HG03103 (cell line): ENCODE data around the gene TEK.

ENCODE experiments used
- ATAC-seq: cut with Tn5 transposase; IDR thresholded peaks from one replicate; pipeline ENCODE4 v1.9.1; 2021; ENCODE audit warnings: low read depth; ENCODE audit not compliant: unreplicated experiment

TEK gene

DNA sequence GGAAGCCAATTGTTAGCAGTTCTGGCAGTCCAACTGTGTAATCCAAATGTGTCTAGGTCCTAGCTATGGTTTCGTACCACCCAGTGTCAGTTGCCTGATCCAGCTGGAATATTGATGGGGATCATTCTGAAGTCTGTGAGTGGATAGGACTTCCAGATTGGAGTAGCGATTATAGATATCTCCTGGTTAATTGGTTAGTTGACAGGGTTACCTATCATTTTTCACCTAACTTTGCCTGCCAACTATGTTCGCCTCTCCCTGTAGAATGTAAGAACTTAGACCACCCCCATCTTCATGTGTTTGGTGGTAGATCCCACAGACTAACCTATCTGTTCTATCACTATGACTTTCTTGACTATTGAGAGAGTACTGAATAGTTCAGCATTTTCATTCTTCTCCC, 59.9 kb downstream of the TEK start:
- ATAC-seq, result no peak

DNA sequence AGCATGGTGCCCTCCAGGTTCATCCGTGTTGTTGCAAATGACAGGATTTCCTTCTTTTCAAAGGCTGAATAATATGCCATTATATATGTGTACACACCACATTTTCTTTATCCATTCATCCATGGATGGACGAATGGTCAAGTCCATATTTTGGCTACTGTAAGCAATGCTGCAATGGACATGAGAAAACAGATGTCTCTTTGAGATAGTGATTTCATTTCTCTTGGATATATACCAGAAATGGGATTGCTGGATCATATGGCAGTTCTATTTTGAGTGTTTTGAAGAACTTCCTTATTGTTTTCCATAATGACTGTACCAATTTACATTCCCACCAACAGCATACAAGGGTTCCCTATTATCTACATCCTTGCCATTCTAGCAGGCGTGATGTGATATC, 67.9 kb downstream of the TEK start:
- no peak for ATAC-seq

DNA sequence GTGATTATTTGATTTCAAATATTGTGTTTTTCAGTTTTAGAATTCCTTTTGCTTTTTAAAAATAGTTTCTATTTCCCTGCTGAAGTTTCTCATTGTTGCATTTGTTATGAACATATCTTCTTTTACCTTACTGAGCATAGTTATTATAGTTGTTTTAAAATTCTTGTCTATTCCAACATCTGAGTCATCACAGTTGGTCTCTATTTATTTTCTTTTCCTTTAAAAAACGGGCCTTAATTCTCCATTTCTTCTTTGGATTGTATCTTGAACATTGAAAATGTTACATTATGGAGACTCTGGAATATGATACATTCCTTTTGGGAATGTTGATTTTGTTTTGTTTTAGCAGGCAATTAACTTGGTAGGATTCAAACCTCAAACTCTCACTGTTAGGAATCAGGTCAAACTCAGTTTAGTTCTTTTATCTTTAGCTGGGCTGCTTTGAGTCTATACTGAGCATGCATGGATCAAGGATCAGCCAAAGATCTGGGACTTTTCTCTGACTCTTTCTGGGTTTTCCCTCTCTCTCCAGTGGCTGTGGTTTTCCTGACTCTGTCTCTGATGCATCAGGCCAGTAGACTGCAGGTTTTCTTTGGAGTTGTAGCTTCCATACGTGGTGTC, 70.3 kb downstream of the TEK start:
- no peak for ATAC-seq

DNA sequence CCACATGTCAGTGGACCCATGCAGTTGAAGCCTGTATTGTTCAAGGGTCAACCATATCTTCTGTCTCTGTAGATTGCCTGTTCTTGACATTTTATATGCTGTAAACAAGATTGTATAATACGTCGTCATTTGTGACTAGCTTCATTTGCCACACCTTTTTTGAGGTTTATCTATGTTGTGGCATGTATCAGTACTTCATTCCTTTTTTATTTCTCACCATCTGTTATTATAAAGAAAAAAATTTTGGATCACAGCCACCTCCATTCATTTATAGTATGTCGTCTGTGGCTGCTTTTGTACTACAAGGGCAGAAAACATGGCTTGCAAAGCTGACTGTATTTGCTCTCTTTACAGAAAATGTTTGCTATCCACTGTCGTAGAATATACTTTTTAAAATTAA, 72.4 kb downstream of the TEK start:
- ATAC-seq, result no peak

DNA sequence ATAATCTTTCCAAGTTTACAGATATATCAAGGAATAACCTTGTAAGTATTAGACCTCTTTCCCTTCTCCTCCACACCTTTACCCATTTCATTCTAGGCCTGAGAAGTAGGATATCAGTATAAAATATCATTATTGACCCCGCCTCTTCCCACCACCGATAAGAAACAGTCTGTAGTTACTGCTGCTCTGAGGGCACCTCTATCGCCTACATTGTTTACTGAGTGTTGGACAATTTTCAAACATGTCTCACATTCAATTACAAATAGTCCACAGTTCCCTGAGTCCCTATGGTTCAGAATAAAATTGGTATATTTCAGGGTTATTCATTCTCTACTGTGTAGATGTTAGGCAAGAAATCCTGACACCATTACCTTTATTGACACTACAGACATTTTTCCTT, 73.4 kb downstream of the TEK start:
- ATAC-seq, result no peak

DNA sequence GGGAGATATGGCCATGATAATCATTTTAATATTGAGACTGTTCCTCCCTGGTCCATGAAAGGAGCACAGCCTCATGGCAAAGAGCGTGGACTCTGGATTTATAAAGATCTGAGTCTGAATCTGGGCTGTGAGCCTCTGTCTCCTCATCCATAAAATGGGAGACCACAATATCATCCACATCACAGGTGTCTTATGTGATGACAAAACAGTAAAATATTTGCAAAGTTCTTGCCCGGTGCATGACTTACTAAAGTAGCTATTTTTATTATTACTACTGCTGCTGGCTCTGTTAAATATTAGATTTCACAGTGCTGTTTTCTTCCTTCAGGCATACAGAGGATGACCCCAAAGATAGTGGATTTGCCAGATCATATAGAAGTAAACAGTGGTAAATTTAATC, 74.1 kb downstream of the TEK start:
- ATAC-seq, result no peak

DNA sequence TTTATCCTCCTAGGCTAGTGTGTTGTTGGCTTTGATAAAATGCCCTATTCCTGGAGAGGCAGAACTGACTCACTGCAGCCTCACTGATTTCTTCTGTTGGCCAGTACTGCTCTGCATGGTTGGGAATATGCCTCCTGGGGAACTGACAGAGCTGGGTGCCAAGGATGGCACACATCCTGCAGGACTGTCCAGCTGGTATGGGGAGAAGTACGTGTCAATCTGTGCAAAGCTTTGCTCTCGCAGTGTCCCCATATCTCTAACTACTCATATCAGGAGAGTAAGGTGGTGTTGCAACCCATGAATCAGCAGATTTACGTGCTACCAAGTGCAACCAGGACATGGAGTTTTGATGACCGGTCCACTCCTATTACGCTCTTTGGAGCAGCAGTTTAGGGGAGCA, 74.7 kb downstream of the TEK start:
- ATAC-seq, result no peak

DNA sequence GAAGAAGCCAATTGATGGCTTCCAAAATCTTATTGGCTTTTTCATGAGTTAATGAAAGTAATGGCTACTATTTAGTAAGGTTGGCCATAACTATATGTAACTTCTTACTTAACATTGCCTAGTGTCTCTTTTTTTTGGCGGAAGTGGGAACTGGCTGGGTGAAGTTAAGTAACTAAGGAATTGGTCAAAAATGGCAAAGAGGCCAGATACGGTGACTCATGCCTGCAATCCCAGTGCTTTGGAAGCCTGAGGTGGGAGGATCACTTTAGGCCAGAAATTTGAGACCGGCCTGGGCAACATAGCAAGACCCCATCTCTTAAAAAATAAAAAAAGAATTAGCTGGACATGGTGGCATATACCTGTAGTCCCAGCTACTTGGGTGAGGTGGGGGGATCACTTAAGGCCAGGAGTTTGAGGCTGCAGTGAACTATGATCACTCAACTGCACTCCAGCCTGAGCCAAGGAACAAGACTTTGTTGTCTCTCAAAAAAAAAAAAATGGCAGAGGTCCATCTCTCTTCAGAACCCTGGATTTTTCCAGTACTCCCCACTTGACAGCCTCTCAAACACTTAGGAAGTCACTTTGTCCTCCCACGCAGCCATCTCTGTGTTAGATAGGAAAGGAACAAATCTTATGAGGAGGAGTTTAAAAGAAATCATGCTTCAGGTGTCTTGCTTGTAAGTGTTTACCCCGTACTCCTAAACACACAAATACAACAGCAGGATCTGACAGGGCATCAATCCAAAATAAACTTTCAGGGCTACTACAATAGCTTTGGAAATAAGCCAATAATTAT, 75.7 kb downstream of the TEK start:
- ATAC-seq, result no peak

DNA sequence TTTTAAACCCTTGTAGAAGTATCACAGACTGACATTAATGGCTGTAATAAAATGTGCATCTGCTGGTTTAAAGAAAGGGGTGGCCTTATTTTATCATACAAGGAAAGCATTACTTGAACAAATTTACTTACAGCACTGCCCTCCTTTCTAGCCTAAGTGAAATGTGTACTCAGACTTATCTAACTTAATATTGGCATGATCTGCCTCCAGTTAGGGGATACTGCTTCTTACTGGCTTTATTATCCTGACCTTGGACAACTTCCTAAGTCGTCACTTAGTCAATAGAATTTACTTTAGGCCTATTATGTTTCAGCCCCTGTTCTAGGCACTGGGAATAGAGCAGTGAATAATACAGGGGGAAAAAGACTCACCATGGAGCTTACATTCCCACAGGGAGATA, 79.4 kb downstream of the TEK start:
- ATAC-seq, result no peak

DNA sequence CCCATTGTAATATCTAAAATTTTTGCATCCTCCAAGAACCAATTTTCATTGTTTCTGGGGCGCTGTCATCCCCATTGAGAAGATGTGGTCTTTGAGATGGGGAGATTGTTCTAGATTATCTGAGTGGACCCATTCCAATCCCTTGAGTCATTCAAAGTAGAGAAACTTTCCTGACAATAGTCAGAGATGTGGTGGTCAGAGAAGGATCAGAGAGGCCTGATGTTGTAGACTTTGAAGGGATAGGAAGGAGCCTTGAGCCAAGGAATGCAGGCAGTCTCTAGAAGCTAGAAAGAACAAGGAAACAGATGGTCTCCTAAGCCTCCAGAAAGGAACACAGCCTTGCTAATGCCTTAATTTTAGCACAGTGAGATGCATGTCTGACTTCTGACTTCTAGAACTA, 80.4 kb downstream of the TEK start:
- no peak for ATAC-seq

DNA sequence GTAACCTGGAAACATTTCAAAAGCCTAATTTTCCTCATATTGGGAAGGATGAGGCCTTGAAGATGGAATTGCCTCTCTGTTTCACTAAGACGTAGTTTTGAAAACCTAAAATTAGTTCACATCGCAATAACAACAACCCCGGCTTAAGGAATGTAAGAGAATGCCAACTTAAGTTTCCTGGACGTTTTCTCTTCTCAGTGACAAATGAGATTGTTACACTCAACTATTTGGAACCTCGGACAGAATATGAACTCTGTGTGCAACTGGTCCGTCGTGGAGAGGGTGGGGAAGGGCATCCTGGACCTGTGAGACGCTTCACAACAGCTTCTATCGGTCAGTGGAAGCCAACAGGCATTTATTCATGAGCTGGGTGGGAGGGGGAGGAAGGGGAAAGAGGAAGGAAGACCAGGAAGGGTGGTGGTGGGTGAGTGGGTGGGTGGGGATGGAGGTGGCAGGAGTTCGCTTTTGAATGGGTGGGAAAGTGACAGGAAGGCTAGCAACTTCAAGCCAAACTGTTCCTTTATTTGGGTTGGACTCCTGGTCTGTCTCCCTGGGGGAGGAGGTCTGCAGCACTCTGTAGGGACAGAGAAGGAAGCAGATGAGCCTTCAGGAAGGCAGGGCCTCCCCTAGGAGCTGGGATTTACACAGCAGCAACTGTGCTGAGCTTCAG, 83.4 kb downstream of the TEK start:
- ATAC-seq, result no peak

DNA sequence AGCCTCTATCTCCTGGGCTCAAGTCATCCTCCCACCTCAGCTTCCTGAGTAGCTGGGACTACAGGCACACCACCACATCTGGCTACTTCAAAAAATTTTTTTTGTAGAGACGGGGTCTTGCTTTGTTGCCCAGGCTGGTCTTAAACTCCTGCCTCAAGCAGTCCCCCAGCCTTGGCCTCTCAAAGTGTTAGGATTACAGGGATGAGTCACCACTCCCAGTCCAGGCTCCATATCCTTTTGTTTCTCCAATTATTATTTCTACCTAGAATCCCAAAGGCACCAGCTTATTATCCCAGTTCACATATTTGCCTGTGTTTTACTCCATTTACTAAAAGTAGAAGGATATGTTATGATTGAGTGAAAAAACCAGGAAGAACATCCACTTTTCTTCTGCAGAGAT, 84.9 kb downstream of the TEK start:
- no peak for ATAC-seq

DNA sequence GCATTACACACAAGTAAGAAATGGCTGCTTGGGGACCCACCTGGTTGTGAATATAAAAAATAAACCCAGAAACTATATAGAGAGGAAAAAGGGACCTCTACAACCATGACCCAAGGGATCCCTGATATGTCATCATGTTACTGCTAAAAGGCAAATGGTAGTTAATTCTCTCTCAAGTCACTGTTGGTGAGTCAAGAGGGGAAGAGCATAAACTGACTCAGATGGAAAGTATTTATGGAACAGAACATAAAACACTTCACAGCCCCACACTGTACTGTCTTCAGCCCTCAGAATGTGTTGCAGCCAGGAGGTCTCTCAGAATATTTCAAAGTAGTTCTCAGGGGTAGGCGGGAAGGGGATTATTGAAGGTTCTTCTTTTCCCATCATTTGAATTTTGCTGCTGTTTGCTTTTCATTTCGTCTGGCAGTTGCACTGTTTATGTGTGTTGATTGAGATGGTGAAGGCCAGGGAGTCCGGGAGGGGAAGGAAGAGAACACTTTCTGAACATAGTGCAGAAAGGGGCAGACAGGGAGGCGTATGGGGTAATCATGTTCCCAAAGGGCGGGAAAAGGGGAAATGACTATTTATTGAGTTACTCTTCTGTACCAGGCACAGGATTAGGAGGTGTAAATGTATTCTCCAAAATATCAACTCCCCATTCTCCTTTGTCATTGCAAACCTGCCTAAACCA, 85.5 kb downstream of the TEK start:
- ATAC-seq, result no peak

DNA sequence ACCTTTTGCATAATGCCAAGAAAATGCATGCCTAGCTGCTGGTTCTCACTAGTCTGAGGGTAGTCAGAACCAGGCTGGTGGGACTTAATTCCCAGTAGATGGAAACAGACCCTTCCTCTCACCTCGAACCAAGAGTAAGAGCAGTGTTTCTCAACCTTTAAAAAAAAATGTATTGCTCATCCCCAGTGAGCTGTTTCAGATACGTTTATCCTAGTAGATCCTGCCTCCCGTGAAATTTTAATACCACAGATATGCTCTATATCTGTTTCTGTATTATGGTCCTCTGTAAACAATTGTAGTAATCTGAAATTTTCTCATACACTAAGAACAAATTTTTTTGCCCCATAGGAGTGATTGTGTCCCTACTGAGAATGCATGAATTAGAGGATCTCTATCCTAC, 86.2 kb downstream of the TEK start:
- ATAC-seq, result no peak

DNA sequence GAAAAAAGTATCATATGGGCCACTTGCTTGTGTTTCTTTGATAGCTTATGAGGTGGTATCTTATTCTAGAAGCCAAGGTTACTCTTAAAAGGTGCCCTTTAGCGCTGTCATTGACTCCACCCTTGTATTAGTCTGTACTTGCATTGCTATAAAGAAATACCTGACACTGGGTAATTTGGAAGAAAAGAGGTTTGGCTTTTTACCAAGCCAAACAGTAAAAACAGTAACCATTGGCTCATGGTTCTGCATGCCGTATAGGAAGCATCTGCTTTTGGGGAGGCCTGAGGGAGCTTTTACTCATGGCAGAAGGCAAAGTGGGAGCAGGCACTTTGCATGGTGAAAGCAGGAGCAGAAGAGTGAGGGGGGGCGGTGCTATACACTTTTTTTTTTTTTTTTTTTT, 87.4 kb downstream of the TEK start:
- no peak for ATAC-seq

DNA sequence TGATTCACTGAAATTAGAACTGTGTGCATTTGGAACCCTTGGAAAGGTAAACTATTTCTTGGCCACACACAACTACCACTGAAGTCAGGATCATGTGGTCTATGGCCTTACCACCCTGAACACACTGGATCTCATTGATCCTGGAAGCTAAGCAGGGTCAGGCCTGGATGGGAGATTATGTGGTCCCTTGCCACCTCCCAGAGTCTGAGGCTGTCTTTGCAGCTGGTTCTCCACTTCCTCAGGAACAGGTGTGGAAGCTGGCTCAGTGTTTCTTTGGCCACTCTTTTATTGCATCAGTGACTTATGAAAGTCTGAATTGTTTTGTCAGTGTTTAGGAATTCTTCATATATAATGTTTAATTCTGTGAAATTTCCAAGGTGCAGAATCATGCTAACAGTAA, 89.2 kb downstream of the TEK start:
- ATAC-seq, result no peak

DNA sequence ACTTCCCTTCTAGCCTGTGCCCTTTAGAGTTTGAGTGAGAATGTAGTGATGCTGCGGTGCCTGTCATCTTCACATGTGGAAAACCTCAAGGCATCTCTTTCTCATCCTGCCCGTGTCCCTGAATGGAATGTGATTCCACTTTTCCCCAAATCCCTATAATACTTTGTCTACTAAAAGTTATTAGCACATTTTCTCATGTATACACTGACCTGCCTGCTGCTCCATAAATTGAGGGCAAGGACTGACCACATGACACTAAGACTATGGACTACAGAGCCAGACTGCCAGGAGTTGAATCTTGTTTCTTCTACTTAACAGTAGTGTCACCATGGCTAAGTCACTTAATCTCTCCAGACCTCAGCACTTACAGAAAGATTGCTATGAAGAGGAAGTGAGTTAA, 93.0 kb downstream of the TEK start:
- no peak for ATAC-seq

DNA sequence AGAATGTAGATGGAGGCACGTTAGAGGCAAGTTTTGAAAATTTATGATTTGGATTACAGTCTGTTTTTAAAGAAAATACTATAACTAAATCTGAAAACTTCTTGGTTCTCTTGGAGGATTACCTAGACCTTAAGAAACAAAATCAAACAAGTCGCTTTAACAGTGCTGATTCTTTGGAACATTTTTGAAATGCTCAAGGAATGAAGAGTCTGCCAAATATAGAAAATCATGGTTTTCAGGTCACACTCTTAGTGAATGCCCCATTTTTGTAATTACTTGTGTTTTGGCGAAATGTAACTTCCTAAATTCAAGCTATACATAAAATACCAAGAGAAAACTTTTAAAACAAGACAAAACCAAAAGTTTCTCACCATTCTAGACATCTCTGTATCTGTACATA, 94.8 kb downstream of the TEK start:
- ATAC-seq, result no peak

DNA sequence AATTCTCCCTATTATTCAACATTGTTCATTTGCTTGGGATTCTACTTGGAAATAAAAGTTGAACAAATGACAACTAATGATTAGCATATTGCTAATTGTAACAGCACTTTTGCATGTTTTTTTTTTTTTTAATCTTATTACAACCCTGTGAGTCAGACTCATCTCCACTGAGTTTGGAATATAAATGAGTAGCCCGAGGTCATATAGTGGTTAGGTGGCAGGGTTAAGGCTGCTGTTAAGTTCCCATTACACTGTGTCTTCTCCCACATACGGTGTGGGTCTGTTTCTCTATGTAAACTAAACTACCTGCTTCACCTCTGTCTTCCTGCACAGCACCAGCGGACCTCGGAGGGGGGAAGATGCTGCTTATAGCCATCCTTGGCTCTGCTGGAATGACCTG, 95.6 kb downstream of the TEK start:
- ATAC-seq, result no peak

DNA sequence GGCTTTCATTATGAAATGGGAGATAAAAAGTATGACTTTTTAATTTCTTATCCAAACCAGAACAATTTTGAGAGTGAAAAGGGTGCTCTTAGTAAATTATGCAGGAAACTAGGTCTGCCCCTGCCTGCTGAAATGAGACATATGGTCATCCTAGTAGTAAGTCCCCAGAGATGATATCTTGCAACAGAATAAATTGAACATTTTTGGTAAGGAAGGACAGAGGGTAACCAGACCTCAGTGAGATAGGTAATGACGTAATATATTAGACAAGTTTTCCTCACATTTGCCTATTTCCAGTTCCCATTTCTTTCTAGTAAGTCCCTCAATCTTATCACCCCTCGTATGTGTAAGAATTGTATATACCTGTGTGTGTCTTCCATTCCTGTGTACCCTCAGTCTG, 96.2 kb downstream of the TEK start:
- no peak for ATAC-seq

DNA sequence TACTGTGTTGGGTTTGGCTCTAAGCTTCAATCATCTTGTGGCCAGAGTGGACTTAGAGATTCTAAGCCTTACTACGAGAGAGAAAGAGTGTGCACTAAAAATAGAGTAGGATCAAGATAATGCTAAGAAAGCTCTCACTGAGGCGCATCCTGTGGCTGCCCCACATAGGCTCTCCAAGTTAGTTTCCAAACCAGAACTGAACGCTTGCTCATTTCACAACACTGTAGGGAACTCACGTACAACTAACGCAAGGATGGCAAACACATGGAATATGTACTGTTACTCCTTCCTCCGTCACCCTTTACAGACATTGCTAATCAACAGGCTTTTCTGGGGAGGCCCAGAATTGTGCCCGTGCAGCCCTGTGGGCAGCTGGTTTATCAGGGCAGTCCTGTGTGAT, 97.0 kb downstream of the TEK start:
- no peak for ATAC-seq
